ENCODE data around the gene NBL1. TPM values are rescaled to one million over a fixed set of nuclear protein-coding genes. Genes with fewer than 3 reads are reported as not detected.
"Not testable (repeated sequence)": the region's sequence is repeated elsewhere in the genome, so short reads cannot be mapped to it uniquely, and the experiment has no call there.

Gene NBL1
- total RNA-seq, 1 experiment from 2014 or later, result 7.9 TPM

- H3K9me3 ChIP-seq (ENCODE audit: low read depth, low read length, poor library complexity, severe bottlenecking), result no peaks in the 10 kb centered on the region
- H3K27me3 ChIP-seq (replicated peaks; ENCODE audit: insufficient read depth, low read depth, low read length, poor library complexity), result no peaks in the 10 kb centered on the region
- no peak for TF ChIP-seq EZH2 (IDR thresholded peaks at IDR 0.05; ENCODE audit: borderline replicate concordance, low read depth, low read length, poor library complexity, severe bottlenecking)
- no peak for TF ChIP-seq CTCF (conservative IDR thresholded peaks at IDR 0.05; ENCODE audit: low read depth, low read length)
- H3K36me3 ChIP-seq (ENCODE audit: insufficient read depth, low read length, poor library complexity, severe bottlenecking), result peaks cover 7% of the 10 kb centered on the region
- intact Hi-C loops (cut with micrococcal nuclease; ENCODE audit: unreplicated experiment), result no loop called here
- no peak overlapping the region for H3K27ac ChIP-seq (ENCODE audit: low read depth, low read length, poor library complexity, severe bottlenecking)
- BruUV-seq (replicated peaks), result no TSS peak
- no peak overlapping the region for H3K4me3 ChIP-seq (ENCODE audit: low read depth, low read length, poor library complexity, severe bottlenecking)
- peaks cover 4% of the 10 kb centered on the region for H3K4me1 ChIP-seq (ENCODE audit: insufficient read depth, low read length, poor library complexity, severe bottlenecking)
- ChIA-PET POLR2A (ENCODE audit: low non-redundant PET) (no interaction called here), CTCF (interaction anchor here (0.9 kb wide), 1 partner anchor 23 kb away, joined by 3 read pairs; no protein-coding TSS in a partner anchor)
- DNase-seq (ENCODE audit: low spot score), result no peak
Measured at GRCh38 chr1:19630720-19631395, 13.3 kb upstream of the NBL1 start.

- Histone ChIP-seq H3K4me3 (ENCODE audit: low read depth, low read length, poor library complexity, severe bottlenecking) (no peak overlapping the region), H3K27ac (ENCODE audit: low read depth, low read length, poor library complexity, severe bottlenecking) (no peak overlapping the region), H3K27me3 (replicated peaks; ENCODE audit: insufficient read depth, low read depth, low read length, poor library complexity) (no peaks in the 10 kb centered on the region), H3K9me3 (ENCODE audit: low read depth, low read length, poor library complexity, severe bottlenecking) (no peaks in the 10 kb centered on the region), H3K36me3 (ENCODE audit: insufficient read depth, low read length, poor library complexity, severe bottlenecking) (peaks cover 7% of the 10 kb centered on the region), H3K4me1 (ENCODE audit: insufficient read depth, low read length, poor library complexity, severe bottlenecking) (peaks cover 4% of the 10 kb centered on the region)
- TF ChIP-seq CTCF (conservative IDR thresholded peaks at IDR 0.05; ENCODE audit: low read depth, low read length) (no peak), EZH2 (IDR thresholded peaks at IDR 0.05; ENCODE audit: borderline replicate concordance, low read depth, low read length, poor library complexity, severe bottlenecking) (no peak)
- no peak for DNase-seq (ENCODE audit: low spot score)
- intact Hi-C loops (cut with micrococcal nuclease; ENCODE audit: unreplicated experiment), result no loop called here
- ChIA-PET POLR2A (ENCODE audit: low non-redundant PET) (no interaction called here), CTCF (no interaction called here)
- BruUV-seq (replicated peaks), result no TSS peak
Measured at GRCh38 chr1:19632211-19632610, 11.9 kb upstream of the NBL1 start.

- intact Hi-C loops (cut with micrococcal nuclease; ENCODE audit: unreplicated experiment), result no loop called here
- BruUV-seq (replicated peaks), result no TSS peak
- DNase-seq (ENCODE audit: low spot score), result no peak
- peaks cover 4% of the 10 kb centered on the region for H3K4me1 ChIP-seq (ENCODE audit: insufficient read depth, low read length, poor library complexity, severe bottlenecking)
- no peaks in the 10 kb centered on the region for H3K9me3 ChIP-seq (ENCODE audit: low read depth, low read length, poor library complexity, severe bottlenecking)
- no peak overlapping the region for H3K27ac ChIP-seq (ENCODE audit: low read depth, low read length, poor library complexity, severe bottlenecking)
- no peaks in the 10 kb centered on the region for H3K36me3 ChIP-seq (ENCODE audit: insufficient read depth, low read length, poor library complexity, severe bottlenecking)
- no peak overlapping the region for H3K4me3 ChIP-seq (ENCODE audit: low read depth, low read length, poor library complexity, severe bottlenecking)
- CTCF ChIA-PET, result no interaction called here
- TF ChIP-seq CTCF (conservative IDR thresholded peaks at IDR 0.05; ENCODE audit: low read depth, low read length), result no peak
- no peak for TF ChIP-seq EZH2 (IDR thresholded peaks at IDR 0.05; ENCODE audit: borderline replicate concordance, low read depth, low read length, poor library complexity, severe bottlenecking)
- H3K27me3 ChIP-seq (replicated peaks; ENCODE audit: insufficient read depth, low read depth, low read length, poor library complexity), result no peaks in the 10 kb centered on the region
- POLR2A ChIA-PET (ENCODE audit: low non-redundant PET), result no interaction called here
Measured at GRCh38 chr1:19633106-19633505, 11.0 kb upstream of the NBL1 start.

GRCh38 chr1:19635064-19635463 lies 9.0 kb upstream of the NBL1 start:
- H3K27ac ChIP-seq (ENCODE audit: low read depth, low read length, poor library complexity, severe bottlenecking); H3K9me3 ChIP-seq (ENCODE audit: low read depth, low read length, poor library complexity, severe bottlenecking); CTCF ChIA-PET; H3K4me1 ChIP-seq (ENCODE audit: insufficient read depth, low read length, poor library complexity, severe bottlenecking); H3K4me3 ChIP-seq (ENCODE audit: low read depth, low read length, poor library complexity, severe bottlenecking); BruUV-seq (replicated peaks); POLR2A ChIA-PET (ENCODE audit: low non-redundant PET); intact Hi-C loops (cut with micrococcal nuclease; ENCODE audit: unreplicated experiment); H3K36me3 ChIP-seq (ENCODE audit: insufficient read depth, low read length, poor library complexity, severe bottlenecking); DNase-seq (ENCODE audit: low spot score); H3K27me3 ChIP-seq (replicated peaks; ENCODE audit: insufficient read depth, low read depth, low read length, poor library complexity): not testable (repeated sequence)
